ENCODE data around the gene CUX1. TPM values are rescaled to one million over a fixed set of nuclear protein-coding genes. Genes with fewer than 3 reads are reported as not detected.

CUX1 gene
- total and polyA plus RNA-seq, 2 donors (not counting 1 experiment from before 2014, with no cell fraction given): 22.7 to 38.1 TPM

DNA sequence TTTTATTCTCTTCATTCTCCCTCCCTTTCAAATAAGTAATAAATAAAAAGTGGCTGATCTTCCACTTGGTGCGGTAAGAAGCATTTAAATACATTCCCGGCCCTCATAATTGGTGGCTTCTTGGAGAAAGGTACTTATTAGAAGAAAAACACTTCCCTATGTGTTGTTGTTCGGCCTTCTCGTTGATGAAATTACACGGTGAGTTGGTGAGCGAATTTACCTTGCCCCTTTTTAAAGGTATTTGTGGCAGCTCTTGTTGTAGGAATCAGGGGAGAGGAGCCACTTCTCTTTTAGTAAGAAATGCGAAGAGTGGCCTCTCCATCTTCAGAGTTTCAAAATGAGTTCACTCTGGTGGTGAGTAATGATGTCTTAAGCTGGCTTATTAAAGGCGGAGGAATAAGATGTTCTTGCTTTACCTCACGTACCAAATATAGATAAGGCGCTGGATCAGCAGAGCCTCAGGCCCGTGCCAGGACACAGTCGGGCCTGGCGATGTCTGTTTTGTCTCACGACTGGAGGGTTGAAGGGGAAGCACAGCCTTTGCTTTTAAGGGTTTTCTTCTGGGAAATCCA is 135.9 kb downstream of the CUX1 start:
- Histone ChIP-seq H3K4me1 (ENCODE audit: control insufficient read depth, extremely low read depth, insufficient read depth, low read length) (peaks cover 7% of the 10 kb centered on the region), H2AFZ (ENCODE audit: low read length) (no peak overlapping the region), H3K4me2 (ENCODE audit: extremely low read depth, insufficient read depth, low read length) (peak overlapping the region; percentile 9), H3K9me3 (ENCODE audit: control insufficient read depth, insufficient read depth, low read depth, low read length) (no peaks in the 10 kb centered on the region), H3K79me2 (ENCODE audit: control insufficient read depth, insufficient read depth, low read length) (peaks cover 8% of the 10 kb centered on the region), H3K27me3 (ENCODE audit: control insufficient read depth, insufficient read depth, low read length) (no peaks in the 10 kb centered on the region), H3K9ac (ENCODE audit: insufficient read depth, low read length) (no peak overlapping the region), H3K36me3 (ENCODE audit: control insufficient read depth, insufficient read depth, low read length) (no peaks in the 10 kb centered on the region), H3K4me3 (replicated peaks in 1 of 4; ENCODE audit: control extremely low read depth in 1 of 4, insufficient read depth in 1 of 4, low read depth in 3 of 4, low read length in 4 of 4) (peak overlapping the region in 1 of 4 experiments; percentile 49), H3K27ac (ENCODE audit: insufficient read depth, low read length) (peak overlapping the region; percentile 75), H4K20me1 (ENCODE audit: control insufficient read depth, extremely low read depth, insufficient read depth, low read length) (no peaks in the 10 kb centered on the region)
- TF ChIP-seq EZH2 (IDR thresholded peaks at IDR 0.05; ENCODE audit: low read length, missing control alignments): no peak
- TF ChIP-seq, protein P1, sequence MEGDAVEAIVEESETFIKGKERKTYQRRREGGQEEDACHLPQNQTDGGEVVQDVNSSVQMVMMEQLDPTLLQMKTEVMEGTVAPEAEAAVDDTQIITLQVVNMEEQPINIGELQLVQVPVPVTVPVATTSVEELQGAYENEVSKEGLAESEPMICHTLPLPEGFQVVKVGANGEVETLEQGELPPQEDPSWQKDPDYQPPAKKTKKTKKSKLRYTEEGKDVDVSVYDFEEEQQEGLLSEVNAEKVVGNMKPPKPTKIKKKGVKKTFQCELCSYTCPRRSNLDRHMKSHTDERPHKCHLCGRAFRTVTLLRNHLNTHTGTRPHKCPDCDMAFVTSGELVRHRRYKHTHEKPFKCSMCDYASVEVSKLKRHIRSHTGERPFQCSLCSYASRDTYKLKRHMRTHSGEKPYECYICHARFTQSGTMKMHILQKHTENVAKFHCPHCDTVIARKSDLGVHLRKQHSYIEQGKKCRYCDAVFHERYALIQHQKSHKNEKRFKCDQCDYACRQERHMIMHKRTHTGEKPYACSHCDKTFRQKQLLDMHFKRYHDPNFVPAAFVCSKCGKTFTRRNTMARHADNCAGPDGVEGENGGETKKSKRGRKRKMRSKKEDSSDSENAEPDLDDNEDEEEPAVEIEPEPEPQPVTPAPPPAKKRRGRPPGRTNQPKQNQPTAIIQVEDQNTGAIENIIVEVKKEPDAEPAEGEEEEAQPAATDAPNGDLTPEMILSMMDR (conservative IDR thresholded peaks at IDR 0.05 in 1 of 2, IDR thresholded peaks at IDR 0.05 in 1 of 2; ENCODE audit: low read depth in 1 of 2, low read length in 2 of 2): peak in 1 of 2 donors; percentile 6
- DNase-seq (ENCODE audit: low read depth in 2 of 2): peak; percentile 89 to 91

- Histone ChIP-seq H3K27ac (ENCODE audit: insufficient read depth, low read length) (no peak overlapping the region), H3K36me3 (ENCODE audit: control insufficient read depth, insufficient read depth, low read length) (no peaks in the 10 kb centered on the region), H3K4me1 (ENCODE audit: control insufficient read depth, extremely low read depth, insufficient read depth, low read length) (peaks cover 7% of the 10 kb centered on the region), H3K27me3 (ENCODE audit: control insufficient read depth, insufficient read depth, low read length) (no peaks in the 10 kb centered on the region), H2AFZ (ENCODE audit: low read length) (no peak overlapping the region), H3K79me2 (ENCODE audit: control insufficient read depth, insufficient read depth, low read length) (peaks cover 8% of the 10 kb centered on the region), H3K4me3 (replicated peaks in 1 of 4; ENCODE audit: control extremely low read depth in 1 of 4, insufficient read depth in 1 of 4, low read depth in 3 of 4, low read length in 4 of 4) (no peak overlapping the region), H4K20me1 (ENCODE audit: control insufficient read depth, extremely low read depth, insufficient read depth, low read length) (no peaks in the 10 kb centered on the region), H3K9ac (ENCODE audit: insufficient read depth, low read length) (no peak overlapping the region), H3K9me3 (ENCODE audit: control insufficient read depth, insufficient read depth, low read depth, low read length) (no peaks in the 10 kb centered on the region), H3K4me2 (ENCODE audit: extremely low read depth, insufficient read depth, low read length) (no peak overlapping the region)
- no peak for DNase-seq (ENCODE audit: low read depth in 2 of 2)
- no peak for TF ChIP-seq EZH2 (IDR thresholded peaks at IDR 0.05; ENCODE audit: low read length, missing control alignments)
- TF ChIP-seq, protein P1 (conservative IDR thresholded peaks at IDR 0.05 in 1 of 2, IDR thresholded peaks at IDR 0.05 in 1 of 2; ENCODE audit: low read depth in 1 of 2, low read length in 2 of 2): no peak
Measured at GRCh38 chr7:101954499-101954898, 137.1 kb downstream of the CUX1 start.

- H3K4me2 ChIP-seq (ENCODE audit: extremely low read depth, insufficient read depth, low read length): no peak overlapping the region
- H3K4me1 ChIP-seq (ENCODE audit: control insufficient read depth, extremely low read depth, insufficient read depth, low read length): peaks cover 7% of the 10 kb centered on the region
- H3K27me3 ChIP-seq (ENCODE audit: control insufficient read depth, insufficient read depth, low read length): no peaks in the 10 kb centered on the region
- H3K27ac ChIP-seq (ENCODE audit: insufficient read depth, low read length): no peak overlapping the region
- H2AFZ ChIP-seq (ENCODE audit: low read length): no peak overlapping the region
- no peaks in the 10 kb centered on the region for H3K9me3 ChIP-seq (ENCODE audit: control insufficient read depth, insufficient read depth, low read depth, low read length)
- peaks cover 8% of the 10 kb centered on the region for H3K79me2 ChIP-seq (ENCODE audit: control insufficient read depth, insufficient read depth, low read length)
- H4K20me1 ChIP-seq (ENCODE audit: control insufficient read depth, extremely low read depth, insufficient read depth, low read length): no peaks in the 10 kb centered on the region
- H3K9ac ChIP-seq (ENCODE audit: insufficient read depth, low read length): no peak overlapping the region
- no peaks in the 10 kb centered on the region for H3K36me3 ChIP-seq (ENCODE audit: control insufficient read depth, insufficient read depth, low read length)
- no peak overlapping the region for H3K4me3 ChIP-seq (replicated peaks in 1 of 4; ENCODE audit: control extremely low read depth in 1 of 4, insufficient read depth in 1 of 4, low read depth in 3 of 4, low read length in 4 of 4)
- no peak for DNase-seq (ENCODE audit: low read depth in 2 of 2)
- no peak for TF ChIP-seq EZH2 (IDR thresholded peaks at IDR 0.05; ENCODE audit: low read length, missing control alignments)
- TF ChIP-seq, protein P1 (conservative IDR thresholded peaks at IDR 0.05 in 1 of 2, IDR thresholded peaks at IDR 0.05 in 1 of 2; ENCODE audit: low read depth in 1 of 2, low read length in 2 of 2): no peak
Measured at GRCh38 chr7:101956130-101956529, 138.7 kb downstream of the CUX1 start.

Data from fibroblast of lung (primary cell).